Measurements from ENCODE around the gene DOLK.

DNA sequence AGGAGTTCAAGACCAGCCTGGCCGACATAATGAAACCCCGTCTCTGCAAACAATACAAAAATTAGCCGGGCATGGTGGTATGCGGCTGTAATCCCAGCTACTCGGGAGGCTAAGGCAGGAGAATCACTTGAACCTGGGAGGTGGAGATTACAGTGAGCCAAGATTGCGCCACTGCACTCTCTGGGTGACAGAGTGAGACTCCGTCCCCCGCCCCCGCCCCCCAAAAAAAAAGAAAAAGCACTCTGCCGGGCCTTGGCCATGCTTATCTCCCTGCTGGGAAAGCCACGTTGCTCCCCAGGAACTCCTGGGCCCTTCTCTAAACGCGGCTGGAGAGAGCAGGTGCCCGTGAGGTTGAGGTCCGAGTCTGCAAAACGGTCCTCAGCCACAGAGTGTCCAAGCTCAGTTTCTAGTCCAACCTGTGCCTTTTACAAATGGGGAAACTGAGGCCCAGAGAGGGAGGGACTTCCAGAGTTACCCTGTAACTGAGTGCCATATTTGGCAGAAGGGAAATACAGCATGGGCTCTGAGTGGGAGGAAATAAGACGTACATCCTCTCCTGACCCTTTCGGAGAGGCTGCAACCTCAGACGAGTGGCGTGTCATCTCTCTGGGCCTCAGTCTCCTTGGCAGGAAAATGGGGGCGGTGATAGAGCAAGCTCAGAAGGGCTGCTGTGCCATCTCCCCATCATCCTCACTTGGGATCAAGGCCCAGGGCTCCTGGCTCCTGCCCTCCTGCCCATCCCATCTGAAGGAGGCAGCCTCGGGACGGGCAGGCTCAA lies 33.2 kb downstream of the DOLK start:
- TF ChIP-seq, protein P1, sequence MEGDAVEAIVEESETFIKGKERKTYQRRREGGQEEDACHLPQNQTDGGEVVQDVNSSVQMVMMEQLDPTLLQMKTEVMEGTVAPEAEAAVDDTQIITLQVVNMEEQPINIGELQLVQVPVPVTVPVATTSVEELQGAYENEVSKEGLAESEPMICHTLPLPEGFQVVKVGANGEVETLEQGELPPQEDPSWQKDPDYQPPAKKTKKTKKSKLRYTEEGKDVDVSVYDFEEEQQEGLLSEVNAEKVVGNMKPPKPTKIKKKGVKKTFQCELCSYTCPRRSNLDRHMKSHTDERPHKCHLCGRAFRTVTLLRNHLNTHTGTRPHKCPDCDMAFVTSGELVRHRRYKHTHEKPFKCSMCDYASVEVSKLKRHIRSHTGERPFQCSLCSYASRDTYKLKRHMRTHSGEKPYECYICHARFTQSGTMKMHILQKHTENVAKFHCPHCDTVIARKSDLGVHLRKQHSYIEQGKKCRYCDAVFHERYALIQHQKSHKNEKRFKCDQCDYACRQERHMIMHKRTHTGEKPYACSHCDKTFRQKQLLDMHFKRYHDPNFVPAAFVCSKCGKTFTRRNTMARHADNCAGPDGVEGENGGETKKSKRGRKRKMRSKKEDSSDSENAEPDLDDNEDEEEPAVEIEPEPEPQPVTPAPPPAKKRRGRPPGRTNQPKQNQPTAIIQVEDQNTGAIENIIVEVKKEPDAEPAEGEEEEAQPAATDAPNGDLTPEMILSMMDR (conservative IDR thresholded peaks at IDR 0.05 in 1 of 2, IDR thresholded peaks at IDR 0.05 in 1 of 2; ENCODE audit: extremely low read depth in 1 of 2, insufficient read depth in 1 of 2, low read depth in 1 of 2, low read length in 2 of 2): no peak
- TF ChIP-seq EZH2 (IDR thresholded peaks at IDR 0.05; ENCODE audit: borderline replicate concordance, low read length): no peak
